H9 (cell line): ENCODE results near the gene SIL1. TPM values are rescaled to one million over a fixed set of nuclear protein-coding genes. Genes with fewer than 3 reads are reported as not detected.

ENCODE experiments used
- DNase-seq: peaks from one replicate; pipeline ENCODE4 v3.0.0-alpha.2; 2017
- H2AFZ ChIP-seq: one replicate; pipeline ENCODE4 v1.6.1; 2013; ENCODE audit warnings: mild to moderate bottlenecking, low read length, control low read depth, moderate library complexity
- H2AK5ac ChIP-seq: 2 replicates; pipeline ENCODE4 v1.6.1; 2013; ENCODE audit warnings: low read length, control low read depth, mixed read lengths; ENCODE audit not compliant: insufficient read length
- H2BK120ac ChIP-seq: one replicate; pipeline ENCODE4 v1.6.1; 2013; ENCODE audit warnings: low read depth, mild to moderate bottlenecking, low read length, control low read depth, inconsistent platforms; ENCODE audit not compliant: poor library complexity, severe bottlenecking
- H2BK12ac ChIP-seq: 2 replicates; pipeline ENCODE4 v1.6.1; 2013; ENCODE audit warnings: low read length, control low read depth, mixed read lengths, low read depth; ENCODE audit not compliant: insufficient read length
- H2BK15ac ChIP-seq: 2 replicates; pipeline ENCODE4 v1.6.1; 2013; ENCODE audit warnings: low read depth, low read length, control low read depth
- H2BK20ac ChIP-seq: one replicate; pipeline ENCODE4 v1.6.1; 2013; ENCODE audit warnings: low read depth, mild to moderate bottlenecking, low read length, control low read depth, inconsistent platforms; ENCODE audit not compliant: poor library complexity, severe bottlenecking
- H2BK5ac ChIP-seq: 2 replicates; pipeline ENCODE4 v1.6.1; 2013; ENCODE audit warnings: low read length, control low read depth, mixed read lengths; ENCODE audit not compliant: insufficient read length
- H3K14ac ChIP-seq: 2 replicates; pipeline ENCODE4 v1.6.1; 2013; ENCODE audit warnings: low read length, control low read depth; ENCODE audit not compliant: insufficient read depth
- H3K18ac ChIP-seq: 2 replicates; pipeline ENCODE4 v1.6.1; 2013; ENCODE audit warnings: low read depth, mild to moderate bottlenecking, mixed read lengths, low read length, control low read depth; ENCODE audit not compliant: insufficient read length
- H3K23ac ChIP-seq: 2 replicates; pipeline ENCODE4 v1.6.1; 2013; ENCODE audit warnings: low read length, control low read depth, mixed read lengths, low read depth; ENCODE audit not compliant: insufficient read length
- H3K23me2 ChIP-seq: 2 replicates; pipeline ENCODE4 v1.6.1; 2013; ENCODE audit warnings: low read depth, mild to moderate bottlenecking, mixed read lengths, low read length, control low read depth; ENCODE audit not compliant: insufficient read length, poor library complexity, severe bottlenecking
- H3K27ac ChIP-seq: 2 replicates; pipeline ENCODE4 v1.5.1; 2013; ENCODE audit warnings: low read length, control low read depth, mixed read lengths, low read depth; ENCODE audit not compliant: insufficient read length
- H3K27me3 ChIP-seq: 2 replicates; pipeline ENCODE4 v1.6.1; 2013; ENCODE audit warnings: low read length, control low read depth, inconsistent platforms; ENCODE audit not compliant: insufficient read depth
- H3K4ac ChIP-seq: 2 replicates; pipeline ENCODE4 v1.6.1; 2013; ENCODE audit warnings: low read depth, mild to moderate bottlenecking, control low read depth, inconsistent platforms, low read length, moderate library complexity
- H3K4me1 ChIP-seq: 2 replicates; pipeline ENCODE4 v1.6.1; 2013; ENCODE audit warnings: low read length, control low read depth, inconsistent platforms; ENCODE audit not compliant: insufficient read depth
- H3K4me2 ChIP-seq: 2 replicates; pipeline ENCODE4 v1.6.1; 2013; ENCODE audit warnings: low read length, control low read depth, mixed read lengths; ENCODE audit not compliant: insufficient read length, insufficient read depth
- H3K56ac ChIP-seq: 2 replicates; pipeline ENCODE4 v1.6.1; 2013; ENCODE audit warnings: low read depth, mild to moderate bottlenecking, mixed read lengths, low read length, control low read depth; ENCODE audit not compliant: insufficient read length
- H3K79me1 ChIP-seq: 2 replicates; pipeline ENCODE4 v1.6.1; 2013; ENCODE audit warnings: low read depth, mild to moderate bottlenecking, moderate library complexity, low read length, control low read depth, inconsistent platforms; ENCODE audit not compliant: insufficient read depth, poor library complexity, severe bottlenecking
- H3K79me2 ChIP-seq: 2 replicates; pipeline ENCODE4 v1.6.1; 2013; ENCODE audit warnings: low read length, control low read depth, inconsistent platforms; ENCODE audit not compliant: insufficient read depth
- H3K9ac ChIP-seq: 2 replicates; pipeline ENCODE4 v1.6.1; 2013; ENCODE audit warnings: low read length, control low read depth, mixed read lengths; ENCODE audit not compliant: insufficient read length; ENCODE audit errors: extremely low read depth
- H3K9me3 ChIP-seq: one replicate; pipeline ENCODE4 v1.6.1; 2013; ENCODE audit warnings: low read depth, low read length, inconsistent platforms; ENCODE audit not compliant: control insufficient read depth
- H3T11ph ChIP-seq: one replicate; pipeline ENCODE4 v1.6.1; 2013; ENCODE audit warnings: mild to moderate bottlenecking, low read length, control low read depth, inconsistent platforms
- H4K20me1 ChIP-seq: one replicate; pipeline ENCODE4 v1.6.1; 2013; ENCODE audit not compliant: control insufficient read depth, insufficient read length, insufficient read depth
- H4K5ac ChIP-seq: 2 replicates; pipeline ENCODE4 v1.6.1; 2013; ENCODE audit warnings: low read depth, mild to moderate bottlenecking, mixed read lengths, low read length, control low read depth; ENCODE audit not compliant: insufficient read length
- H4K8ac ChIP-seq: replicated peaks from 2 replicates; pipeline ENCODE4 v1.6.1; 2013; ENCODE audit warnings: low read length, control low read depth, mixed read lengths, low read depth; ENCODE audit not compliant: insufficient read length
- H4K91ac ChIP-seq: 2 replicates; pipeline ENCODE4 v1.6.1; 2013; ENCODE audit warnings: low read depth, mild to moderate bottlenecking, moderate library complexity, mixed read lengths, low read length, control low read depth; ENCODE audit not compliant: insufficient read length
- H3K27ac Mint-ChIP-seq, 3 experiments: 2 replicates in 2 of 3; 3 replicates in 1 of 3; pipeline ENCODE4 v1.8.0; 2020 to 2021; ENCODE audit warnings: mixed read lengths in 3 of 3, mild to moderate bottlenecking in 1 of 3, moderate library complexity in 1 of 3
- H3K27me3 Mint-ChIP-seq: 2 replicates; pipeline ENCODE4 v1.8.0; 2021; ENCODE audit warnings: low read depth, mild to moderate bottlenecking, moderate library complexity, mixed read lengths
- H3K36me3 Mint-ChIP-seq, 3 experiments: 2 replicates in 2 of 3; 3 replicates in 1 of 3; pipeline ENCODE4 v1.8.0; 2020 to 2021; ENCODE audit warnings: low read depth in 3 of 3, mixed read lengths in 3 of 3; ENCODE audit not compliant: insufficient read depth in 1 of 3
- H3K4me1 Mint-ChIP-seq, 2 experiments: 2 replicates each; pipeline ENCODE4 v1.8.0; 2020; ENCODE audit warnings: mixed read lengths in 2 of 2
- H3K4me3 Mint-ChIP-seq, 2 experiments: 2 replicates in 1 of 2; 3 replicates in 1 of 2; pipeline ENCODE4 v1.8.0; 2020 to 2021; ENCODE audit warnings: mild to moderate bottlenecking in 2 of 2, mixed read lengths in 2 of 2, moderate library complexity in 1 of 2
- H3K9me3 Mint-ChIP-seq, 2 experiments: 2 replicates in 1 of 2; 3 replicates in 1 of 2; pipeline ENCODE4 v1.8.0; 2020; ENCODE audit warnings: mild to moderate bottlenecking in 2 of 2, mixed read lengths in 2 of 2, moderate library complexity in 1 of 2
- CTCF ChIP-seq: fragments of 200-600 bp; sonication (generic); conservative IDR thresholded peaks from 3 replicates; pipeline ENCODE4 v1.8.0; 2021; ENCODE audit warnings: antibody characterized with exemption, mild to moderate bottlenecking
- WGBS: extraction: QIAGEN DNeasy Blood & Tissue Kit; methylation state at CpG from one replicate; pipeline ENCODE4 v1.1.7; 2013; ENCODE audit warnings: missing lambda C conversion rate, low lambda C conversion rate, mixed read lengths; ENCODE audit not compliant: insufficient read length; ENCODE audit errors: extremely low coverage; 5-methylcytosine and 5-hydroxymethylcytosine counted together
- total RNA-seq: library from RNA; stranded (reverse); gene quantifications from 2 replicates; pipeline ENCODE4 v1.2.1, GENCODE V29; 2021

SIL1 gene
- total RNA-seq, 1 experiment from 2014 or later = 10.6 TPM

- Mint-ChIP-seq H3K27ac (peak overlapping the region in 2 of 3 experiments; percentile 18 to 22; a peak in 1 of 7 replicates), H3K4me1 (peaks cover 18 to 24% of the 10 kb centered on the region in 2 experiments), H3K27me3 (no peaks in the 10 kb centered on the region; the same call in 1 of the 2 replicates), H3K9me3 (no peaks in the 10 kb centered on the region), H3K36me3 (no peaks in the 10 kb centered on the region), H3K4me3 (no peak overlapping the region)
- no peak overlapping the region for H3K27ac ChIP-seq
- DNase-seq = no peak
- no peak overlapping the region for H2AK5ac ChIP-seq
- no peak overlapping the region for H4K91ac ChIP-seq
- H4K20me1 ChIP-seq = no peaks in the 10 kb centered on the region
- no peak overlapping the region for H4K8ac ChIP-seq
- no peak overlapping the region for H2BK12ac ChIP-seq
- H4K5ac ChIP-seq = no peak overlapping the region
- H3K4me1 ChIP-seq = no peaks in the 10 kb centered on the region; the same call in 1 of the 2 replicates
- no CpG with 5 or more reads among the region's 5 CpGs for WGBS
- no peak for TF ChIP-seq CTCF
- no peak overlapping the region for H3K14ac ChIP-seq
- H3K79me2 ChIP-seq = no peaks in the 10 kb centered on the region
- no peak overlapping the region for H2BK20ac ChIP-seq
- no peak overlapping the region for H3K56ac ChIP-seq
- no peak overlapping the region for H3K23ac ChIP-seq
- H3K27me3 ChIP-seq = no peaks in the 10 kb centered on the region
- H3K18ac ChIP-seq = no peak overlapping the region
- no peak overlapping the region for H3K4me2 ChIP-seq
- H2BK5ac ChIP-seq = no peak overlapping the region
- no peak overlapping the region for H2BK15ac ChIP-seq
- H3T11ph ChIP-seq = no peak overlapping the region
- H3K4ac ChIP-seq = no peak overlapping the region
- H2BK120ac ChIP-seq = no peak overlapping the region
- H3K9me3 ChIP-seq = no peaks in the 10 kb centered on the region
- no peak overlapping the region for H2AFZ ChIP-seq
- no peak overlapping the region for H3K9ac ChIP-seq
- H3K79me1 ChIP-seq = no peaks in the 10 kb centered on the region
- H3K23me2 ChIP-seq = no peaks in the 10 kb centered on the region
Measured at GRCh38 chr5:139148986-139149385, 49.2 kb downstream of the SIL1 start.
